Activated CD4-positive, alpha-beta memory T cell treated with anti-CD3 and anti-CD28 coated beads, Interleukin-2, amount 10 ng/mL, durations not matched to agents 7 days and 5 days (primary cell): ENCODE measurements around the gene CDK6. TPM values are rescaled to one million over a fixed set of nuclear protein-coding genes. Genes with fewer than 3 reads are reported as not detected.

Source experiments
- CTCF ChIA-PET: fragments of 350-600 bp; sonication (Branson Sonifier 250); formaldehyde crosslinking; loops from one replicate; lab custom pipeline; 2021; ENCODE audit warnings: antibody characterized with exemption, inconsistent platforms; lab: Charles Lee
- POLR2A ChIA-PET: fragments of 350-600 bp; sonication (Branson Sonifier 250); formaldehyde crosslinking; loops from one replicate; lab custom pipeline; 2021; ENCODE audit warnings: antibody characterized with exemption; lab: Charles Lee
- DNase-seq: peaks from one replicate; pipeline ENCODE4 v3.0.0-alpha.2; 2020
- H3K27ac Mint-ChIP-seq: one replicate; pipeline ENCODE4 v1.8.0; 2021; ENCODE audit warnings: mild to moderate bottlenecking, mixed read lengths
- H3K27me3 Mint-ChIP-seq: one replicate; pipeline ENCODE4 v1.8.0; 2021; ENCODE audit warnings: mixed read lengths
- H3K36me3 Mint-ChIP-seq: one replicate; pipeline ENCODE4 v1.8.0; 2021; ENCODE audit warnings: low read depth, mixed read lengths
- H3K4me1 Mint-ChIP-seq: one replicate; pipeline ENCODE4 v1.8.0; 2021; ENCODE audit warnings: mixed read lengths
- H3K4me3 Mint-ChIP-seq: one replicate; pipeline ENCODE4 v1.8.0; 2021; ENCODE audit warnings: mild to moderate bottlenecking, mixed read lengths
- H3K9me3 Mint-ChIP-seq: one replicate; pipeline ENCODE4 v1.8.0; 2021; ENCODE audit warnings: mixed read lengths
- total RNA-seq, 2 experiments: library from RNA; stranded (reverse); gene quantifications; one replicate each; pipeline ENCODE4 v1.2.3, GENCODE V29; 2021

The CDK6 gene
- total RNA-seq, 2 experiments from 2014 or later: 105 TPM

GRCh38 chr7:92841192-92841591 is 4.8 kb upstream of the CDK6 start:
- no peak overlapping the region for H3K4me3 Mint-ChIP-seq
- CTCF ChIA-PET: no interaction called here
- H3K4me1 Mint-ChIP-seq: peaks cover 15% of the 10 kb centered on the region
- H3K27me3 Mint-ChIP-seq: peaks cover 34% of the 10 kb centered on the region
- no peak overlapping the region for H3K27ac Mint-ChIP-seq
- no peaks in the 10 kb centered on the region for H3K36me3 Mint-ChIP-seq
- POLR2A ChIA-PET: no interaction called here
- no peaks in the 10 kb centered on the region for H3K9me3 Mint-ChIP-seq
- no peak for DNase-seq

DNA sequence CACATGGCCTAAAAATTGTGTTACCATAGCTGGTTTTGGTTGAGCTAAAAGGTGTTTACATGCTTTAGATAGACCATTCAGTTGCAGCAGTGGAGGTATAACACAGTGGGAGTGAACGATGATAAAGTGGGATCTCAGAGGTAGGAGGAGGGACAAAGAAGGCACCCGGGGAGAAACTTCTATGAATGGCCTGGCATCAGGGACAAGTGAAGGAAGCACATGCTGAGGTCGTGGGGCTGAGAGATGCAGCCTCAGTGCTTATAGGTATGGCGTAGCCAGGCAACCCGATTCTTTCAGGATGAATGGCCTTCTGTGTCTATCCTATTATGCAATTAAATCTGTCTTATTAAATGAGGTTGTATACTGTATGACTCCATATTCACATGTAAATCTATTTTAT is 3.9 kb upstream of the CDK6 start:
- no peak overlapping the region for H3K27ac Mint-ChIP-seq
- peaks cover 15% of the 10 kb centered on the region for H3K4me1 Mint-ChIP-seq

GRCh38 chr7:92839901-92840300 is 3.5 kb upstream of the CDK6 start:
- H3K4me1 Mint-ChIP-seq: peaks cover 15% of the 10 kb centered on the region
- peaks cover 3% of the 10 kb centered on the region for H3K36me3 Mint-ChIP-seq
- no peak overlapping the region for H3K27ac Mint-ChIP-seq
- no peak overlapping the region for H3K4me3 Mint-ChIP-seq
- POLR2A ChIA-PET: no interaction called here
- no peaks in the 10 kb centered on the region for H3K9me3 Mint-ChIP-seq
- CTCF ChIA-PET: no interaction called here
- DNase-seq: no peak
- H3K27me3 Mint-ChIP-seq: peaks cover 34% of the 10 kb centered on the region

More for the DNA sequence above, 3.9 kb upstream of the CDK6 start:
- CTCF ChIA-PET: no interaction called here
- POLR2A ChIA-PET: no interaction called here
- peaks cover 3% of the 10 kb centered on the region for H3K36me3 Mint-ChIP-seq
- H3K9me3 Mint-ChIP-seq: no peaks in the 10 kb centered on the region
- no peak overlapping the region for H3K4me3 Mint-ChIP-seq
- no peak for DNase-seq
- H3K27me3 Mint-ChIP-seq: peaks cover 34% of the 10 kb centered on the region

- Mint-ChIP-seq H3K9me3 (no peaks in the 10 kb centered on the region), H3K36me3 (peaks cover 6% of the 10 kb centered on the region), H3K27ac (no peak overlapping the region), H3K27me3 (peaks cover 34% of the 10 kb centered on the region), H3K4me3 (no peak overlapping the region), H3K4me1 (peaks cover 15% of the 10 kb centered on the region)
- DNase-seq: no peak
- POLR2A ChIA-PET: no interaction called here
- CTCF ChIA-PET: no interaction called here
Observed at GRCh38 chr7:92838934-92839333, 2.6 kb upstream of the CDK6 start.

- DNase-seq: no peak
- Mint-ChIP-seq H3K4me1 (peaks cover 20% of the 10 kb centered on the region), H3K27me3 (peaks cover 31% of the 10 kb centered on the region), H3K9me3 (no peaks in the 10 kb centered on the region), H3K36me3 (peaks cover 22% of the 10 kb centered on the region), H3K4me3 (peak overlapping the region; percentile 89), H3K27ac (no peak overlapping the region)
- ChIA-PET CTCF (interaction anchor here (0.6 to 1.4 kb wide), 3 partner anchors 133 to 227 kb away, joined by 3 read pairs; no protein-coding TSS in a partner anchor), POLR2A (interaction anchor here (0.6 to 11.0 kb wide), 12 partner anchors 24 to 395 kb away, joined by 3 to 271 read pairs (median 5); partner anchors contain the start of genes PEX1, RBM48 and VPS50)
Observed at GRCh38 chr7:92837000-92837749, 802 bp upstream of the CDK6 start.

DNA sequence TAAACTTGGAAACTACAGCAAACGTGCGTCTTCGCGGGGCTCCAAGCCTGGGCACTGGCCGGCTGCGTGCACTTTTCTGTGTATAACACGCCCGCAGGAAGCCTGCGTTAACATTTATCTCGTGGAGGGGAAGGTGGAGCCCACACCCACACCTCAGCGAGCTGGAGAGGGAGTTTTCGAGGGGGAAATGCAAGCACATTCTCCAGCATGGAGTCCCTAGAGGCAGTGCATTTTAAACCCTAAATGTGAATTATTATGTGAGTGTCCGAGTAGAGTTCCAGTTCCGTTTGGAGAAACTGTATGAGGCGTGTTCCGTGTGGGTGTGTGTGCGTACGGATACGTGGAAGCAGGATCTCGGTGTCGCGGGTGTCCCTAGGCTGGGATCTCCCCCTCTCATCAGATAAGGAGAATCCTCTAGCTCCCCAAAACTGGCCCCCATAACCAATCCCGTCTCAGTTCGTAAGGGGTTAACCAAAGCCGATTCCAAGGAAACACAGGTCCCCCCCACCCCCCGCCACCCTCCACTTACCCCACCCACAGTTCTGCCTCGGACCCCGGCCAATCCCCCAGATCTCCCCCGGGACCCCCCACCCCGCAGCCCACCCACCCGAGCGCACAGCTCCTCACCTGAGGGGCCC is 403 bp downstream of the CDK6 start:
- peaks cover 22% of the 10 kb centered on the region for H3K27me3 Mint-ChIP-seq
- CTCF ChIA-PET: interaction anchor here (1.0 to 1.4 kb wide), 2 partner anchors 216 to 226 kb away, joined by 3 read pairs; no protein-coding TSS in a partner anchor
- peak; percentile 51 for DNase-seq
- peak overlapping the region; percentile 89 for H3K27ac Mint-ChIP-seq
- H3K36me3 Mint-ChIP-seq: peaks cover 34% of the 10 kb centered on the region
- no peaks in the 10 kb centered on the region for H3K9me3 Mint-ChIP-seq
- POLR2A ChIA-PET: interaction anchor here (0.6 to 11.0 kb wide), 23 partner anchors 23 to 396 kb away, joined by 3 to 271 read pairs (median 3); partner anchors contain the start of genes GATAD1, PEX1, RBM48 and SAMD9
- peak overlapping the region; percentile 89 for H3K4me3 Mint-ChIP-seq
- H3K4me1 Mint-ChIP-seq: peaks cover 25% of the 10 kb centered on the region

DNA sequence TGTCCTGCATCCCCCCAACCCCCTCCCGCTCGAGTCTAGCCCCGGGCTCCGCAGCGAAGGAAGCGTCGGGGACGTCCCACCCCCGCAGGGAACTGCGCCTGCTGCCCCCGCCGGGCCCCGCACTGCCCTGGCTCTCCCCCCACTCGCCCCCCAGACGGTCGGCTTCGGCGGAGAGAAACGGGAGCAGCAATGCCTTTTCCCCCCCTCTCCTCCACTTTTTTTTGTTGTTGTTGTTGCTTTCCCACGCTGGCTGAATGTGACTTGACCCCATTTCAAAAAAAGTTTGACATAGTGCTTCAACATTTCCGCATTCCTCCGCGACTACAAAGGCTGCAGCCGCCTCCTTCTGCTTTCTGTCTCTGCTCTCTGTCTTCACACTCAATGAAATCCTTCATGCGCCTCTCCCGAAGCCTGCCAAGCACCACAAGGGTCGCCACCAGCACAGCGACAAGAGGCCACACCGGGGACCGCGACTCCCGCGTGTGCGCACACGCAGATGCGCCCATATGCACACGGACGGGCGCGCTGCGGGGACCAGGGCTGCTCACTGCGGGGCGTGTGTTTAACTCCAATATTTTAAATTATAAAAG is 1.0 kb downstream of the CDK6 start:
- H3K36me3 Mint-ChIP-seq: peaks cover 40% of the 10 kb centered on the region
- H3K27ac Mint-ChIP-seq: peak overlapping the region; percentile 89
- no peaks in the 10 kb centered on the region for H3K9me3 Mint-ChIP-seq
- peaks cover 19% of the 10 kb centered on the region for H3K27me3 Mint-ChIP-seq
- DNase-seq: peak; percentile 55
- peak overlapping the region; percentile 89 for H3K4me3 Mint-ChIP-seq
- CTCF ChIA-PET: interaction anchor here (7.2 kb wide), 1 partner anchor 215 kb away, joined by 89 read pairs; no protein-coding TSS in a partner anchor
- POLR2A ChIA-PET: interaction anchor here (0.5 to 11.0 kb wide), 22 partner anchors 22 to 397 kb away, joined by 3 to 271 read pairs (median 3); partner anchors contain the start of genes GATAD1, PEX1, RBM48 and VPS50
- H3K4me1 Mint-ChIP-seq: peaks cover 29% of the 10 kb centered on the region

DNA sequence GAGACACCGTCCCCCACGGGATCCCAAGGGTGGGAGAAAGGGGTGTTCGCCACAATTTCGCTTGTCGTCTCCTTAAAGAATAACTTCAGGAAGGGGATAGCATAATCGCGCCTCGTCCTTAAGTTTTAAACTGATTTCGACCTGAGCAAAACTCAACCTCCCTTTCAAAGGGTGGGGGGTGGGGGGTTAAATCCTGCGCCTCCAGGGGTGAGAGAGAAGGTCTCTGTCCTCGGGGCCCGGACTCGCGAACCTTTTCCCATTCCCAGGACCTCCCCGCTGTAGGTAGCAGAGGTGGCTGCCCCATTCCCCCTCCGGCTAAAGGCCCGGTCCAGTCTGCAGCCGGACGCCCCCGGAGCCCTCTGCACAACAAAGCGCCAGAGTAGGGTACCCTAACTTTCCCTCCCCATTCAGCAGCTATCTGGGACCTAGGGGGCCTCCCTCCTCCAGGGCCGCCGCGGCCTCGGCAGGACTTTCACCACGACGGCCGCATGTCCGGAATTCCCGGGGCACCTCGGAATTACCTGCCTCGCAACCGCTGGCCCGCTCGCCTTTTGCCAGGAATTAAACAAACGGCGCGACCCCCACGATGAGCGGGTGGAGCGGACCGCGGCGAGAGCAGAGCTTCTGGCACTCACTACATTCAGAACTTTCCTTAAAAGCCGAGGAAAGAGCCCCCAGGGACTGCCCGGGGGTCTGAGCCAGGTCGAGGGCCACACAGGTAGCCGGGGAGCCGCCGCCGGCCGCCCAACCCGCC is 1.7 kb downstream of the CDK6 start:
- POLR2A ChIA-PET: interaction anchor here (0.5 to 11.0 kb wide), 12 partner anchors 21 to 387 kb away, joined by 3 to 271 read pairs (median 3); partner anchors contain the start of genes GATAD1 and SAMD9L
- no peak for DNase-seq
- Mint-ChIP-seq H3K9me3 (no peaks in the 10 kb centered on the region), H3K27me3 (peaks cover 13% of the 10 kb centered on the region), H3K4me3 (peak overlapping the region; percentile 89), H3K4me1 (peaks cover 33% of the 10 kb centered on the region), H3K27ac (peak overlapping the region; percentile 95), H3K36me3 (peaks cover 46% of the 10 kb centered on the region)
- CTCF ChIA-PET: interaction anchor here (7.2 kb wide), 1 partner anchor 214 kb away, joined by 89 read pairs; no protein-coding TSS in a partner anchor

- H3K4me1 Mint-ChIP-seq: peaks cover 38% of the 10 kb centered on the region
- peak overlapping the region; percentile 89 for H3K4me3 Mint-ChIP-seq
- peak; percentile 84 for DNase-seq
- peak overlapping the region; percentile 95 for H3K27ac Mint-ChIP-seq
- no peaks in the 10 kb centered on the region for H3K9me3 Mint-ChIP-seq
- peaks cover 46% of the 10 kb centered on the region for H3K36me3 Mint-ChIP-seq
- ChIA-PET CTCF (interaction anchor here (0.6 to 7.2 kb wide), 30 partner anchors 10 to 399 kb away, joined by 3 to 89 read pairs (median 6); partner anchors contain the start of genes FAM133B, PEX1 and RBM48), POLR2A (interaction anchor here (0.9 to 11.0 kb wide), 21 partner anchors 13 to 314 kb away, joined by 3 to 271 read pairs (median 5); partner anchors contain the start of gene SAMD9L)
- peaks cover 10% of the 10 kb centered on the region for H3K27me3 Mint-ChIP-seq
Observed at GRCh38 chr7:92833766-92834506, 2.4 kb downstream of the CDK6 start.

DNA sequence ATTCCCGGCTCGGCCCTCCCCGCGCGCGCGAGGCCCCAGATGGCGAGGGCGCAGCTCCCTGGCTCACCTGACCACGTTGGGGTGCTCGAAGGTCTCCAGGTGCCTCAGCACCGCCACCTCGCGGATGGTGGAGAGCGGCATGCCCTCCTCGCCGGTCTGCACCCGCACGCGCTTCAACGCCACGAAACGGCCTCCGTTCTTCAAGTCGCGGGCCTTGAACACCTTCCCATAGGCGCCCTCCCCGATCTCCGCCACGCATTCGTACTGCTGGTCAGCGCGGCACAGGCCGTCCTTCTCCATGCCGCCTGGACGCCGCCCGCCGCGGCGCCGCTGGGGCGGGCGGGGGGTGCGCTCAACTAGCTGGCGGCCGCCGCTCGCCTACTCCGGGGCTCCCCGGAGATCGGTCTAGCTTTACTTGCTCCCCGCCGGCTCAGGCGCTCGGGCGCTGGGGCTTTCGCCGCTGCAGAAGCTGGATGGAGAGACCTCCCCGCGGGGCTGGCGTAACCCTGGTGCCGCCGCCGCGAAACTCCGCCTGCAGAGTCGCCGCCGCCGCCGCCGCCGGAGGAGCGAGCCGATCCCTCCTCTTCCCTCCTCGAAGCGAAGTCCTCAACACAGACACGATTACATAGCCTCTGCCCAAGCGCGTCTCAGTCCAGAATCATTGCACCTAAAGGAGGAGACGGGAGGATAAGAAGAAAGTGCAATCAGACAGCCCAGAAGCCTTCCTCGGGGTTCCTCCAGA is 3.2 kb downstream of the CDK6 start:
- Mint-ChIP-seq H3K27ac (peak overlapping the region; percentile 95), H3K4me3 (peak overlapping the region; percentile 89), H3K36me3 (peaks cover 48% of the 10 kb centered on the region), H3K9me3 (no peaks in the 10 kb centered on the region), H3K27me3 (peaks cover 7% of the 10 kb centered on the region), H3K4me1 (peaks cover 43% of the 10 kb centered on the region)
- CTCF ChIA-PET: interaction anchor here (0.6 to 7.2 kb wide), 49 partner anchors 10 to 891 kb away, joined by 3 to 89 read pairs (median 5); partner anchors contain the start of genes FAM133B, PEX1 and RBM48
- POLR2A ChIA-PET: interaction anchor here (0.7 to 11.0 kb wide), 25 partner anchors 10 to 285 kb away, joined by 3 to 271 read pairs (median 6); partner anchors contain the start of gene SAMD9
- peak; percentile 92 for DNase-seq
